KMS-11 (cell line): ENCODE results near the gene ADORA1.

Experiments used
- H2AFZ ChIP-seq: fragments of 200-600 bp; sonication (generic); 2 replicates; pipeline ENCODE4 v1.6.1; 2016; ENCODE audit warnings: antibody characterized with exemption, mixed run types, low read depth
- H3K27ac ChIP-seq: fragments of 200-600 bp; sonication (generic); 2 replicates; pipeline ENCODE4 v1.6.1; 2016; ENCODE audit warnings: mild to moderate bottlenecking, mixed run types
- H3K27me3 ChIP-seq: fragments of 200-600 bp; sonication (generic); 2 replicates; pipeline ENCODE4 v1.6.1; 2017; ENCODE audit warnings: mild to moderate bottlenecking, low read depth, mixed run types, moderate library complexity; ENCODE audit not compliant: insufficient read depth
- H3K36me3 ChIP-seq: fragments of 200-600 bp; sonication (generic); 2 replicates; pipeline ENCODE4 v1.6.1; 2017; ENCODE audit warnings: mild to moderate bottlenecking, mixed run types; ENCODE audit not compliant: insufficient read depth
- H3K4me1 ChIP-seq: fragments of 200-600 bp; sonication (generic); 2 replicates; pipeline ENCODE4 v1.6.1; 2016; ENCODE audit warnings: mild to moderate bottlenecking, low read depth, mixed run types; ENCODE audit not compliant: poor library complexity, severe bottlenecking
- H3K4me2 ChIP-seq: fragments of 200-600 bp; sonication (generic); 2 replicates; pipeline ENCODE4 v1.7.0; 2016; ENCODE audit warnings: mild to moderate bottlenecking, mixed run types
- H3K4me3 ChIP-seq: fragments of 200-600 bp; sonication (generic); IDR thresholded peaks from 2 replicates; pipeline ENCODE4 v1.6.1; 2017; ENCODE audit warnings: low read depth, low read length, mixed read lengths; ENCODE audit not compliant: insufficient read depth
- H3K79me2 ChIP-seq: fragments of 200-600 bp; sonication (generic); 2 replicates; pipeline ENCODE4 v1.6.1; 2016; ENCODE audit warnings: low read depth, mixed run types; ENCODE audit not compliant: insufficient read depth
- H3K9ac ChIP-seq: fragments of 200-600 bp; sonication (generic); 2 replicates; pipeline ENCODE4 v1.6.1; 2016; ENCODE audit warnings: mild to moderate bottlenecking, mixed run types
- H4K20me1 ChIP-seq: fragments of 200-600 bp; sonication (generic); 2 replicates; pipeline ENCODE4 v1.6.1; 2016; ENCODE audit warnings: mild to moderate bottlenecking, mixed run types; ENCODE audit not compliant: insufficient read depth
- TF ChIP-seq, protein P1 (sequence below): fragments of 200-600 bp; sonication (generic); conservative IDR thresholded peaks from 2 replicates; pipeline ENCODE4 v1.6.1; 2017; ENCODE audit warnings: low read depth, mild to moderate bottlenecking, antibody characterized with exemption, low read length, moderate library complexity, mixed read lengths

Gene ADORA1

DNA sequence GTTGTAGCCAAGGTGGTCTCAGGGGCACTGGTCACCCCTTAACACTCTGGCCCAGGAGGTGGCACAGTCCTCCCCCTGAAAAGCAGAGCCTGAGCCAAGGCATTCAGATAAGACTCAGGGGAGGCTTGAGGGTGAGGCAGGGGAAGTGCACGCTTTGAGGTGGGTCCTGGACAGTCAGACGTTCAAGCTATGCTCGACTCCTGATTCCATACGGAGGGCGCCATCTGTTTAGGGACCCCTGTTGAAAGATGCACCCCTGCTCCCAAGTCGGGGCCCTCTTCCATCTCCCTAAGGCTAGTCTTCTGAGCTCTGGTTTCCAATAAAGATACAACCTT is 71.9 kb downstream of the ADORA1 start:
- Histone ChIP-seq H3K79me2 (no peaks in the 10 kb centered on the region), H3K4me3 (no peak overlapping the region), H3K9ac (no peak overlapping the region), H2AFZ (no peak overlapping the region), H4K20me1 (no peaks in the 10 kb centered on the region), H3K27me3 (no peaks in the 10 kb centered on the region), H3K27ac (no peak overlapping the region), H3K36me3 (no peaks in the 10 kb centered on the region), H3K4me2 (no peak overlapping the region), H3K4me1 (no peaks in the 10 kb centered on the region)
- TF ChIP-seq, protein P1, sequence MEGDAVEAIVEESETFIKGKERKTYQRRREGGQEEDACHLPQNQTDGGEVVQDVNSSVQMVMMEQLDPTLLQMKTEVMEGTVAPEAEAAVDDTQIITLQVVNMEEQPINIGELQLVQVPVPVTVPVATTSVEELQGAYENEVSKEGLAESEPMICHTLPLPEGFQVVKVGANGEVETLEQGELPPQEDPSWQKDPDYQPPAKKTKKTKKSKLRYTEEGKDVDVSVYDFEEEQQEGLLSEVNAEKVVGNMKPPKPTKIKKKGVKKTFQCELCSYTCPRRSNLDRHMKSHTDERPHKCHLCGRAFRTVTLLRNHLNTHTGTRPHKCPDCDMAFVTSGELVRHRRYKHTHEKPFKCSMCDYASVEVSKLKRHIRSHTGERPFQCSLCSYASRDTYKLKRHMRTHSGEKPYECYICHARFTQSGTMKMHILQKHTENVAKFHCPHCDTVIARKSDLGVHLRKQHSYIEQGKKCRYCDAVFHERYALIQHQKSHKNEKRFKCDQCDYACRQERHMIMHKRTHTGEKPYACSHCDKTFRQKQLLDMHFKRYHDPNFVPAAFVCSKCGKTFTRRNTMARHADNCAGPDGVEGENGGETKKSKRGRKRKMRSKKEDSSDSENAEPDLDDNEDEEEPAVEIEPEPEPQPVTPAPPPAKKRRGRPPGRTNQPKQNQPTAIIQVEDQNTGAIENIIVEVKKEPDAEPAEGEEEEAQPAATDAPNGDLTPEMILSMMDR = no peak

DNA sequence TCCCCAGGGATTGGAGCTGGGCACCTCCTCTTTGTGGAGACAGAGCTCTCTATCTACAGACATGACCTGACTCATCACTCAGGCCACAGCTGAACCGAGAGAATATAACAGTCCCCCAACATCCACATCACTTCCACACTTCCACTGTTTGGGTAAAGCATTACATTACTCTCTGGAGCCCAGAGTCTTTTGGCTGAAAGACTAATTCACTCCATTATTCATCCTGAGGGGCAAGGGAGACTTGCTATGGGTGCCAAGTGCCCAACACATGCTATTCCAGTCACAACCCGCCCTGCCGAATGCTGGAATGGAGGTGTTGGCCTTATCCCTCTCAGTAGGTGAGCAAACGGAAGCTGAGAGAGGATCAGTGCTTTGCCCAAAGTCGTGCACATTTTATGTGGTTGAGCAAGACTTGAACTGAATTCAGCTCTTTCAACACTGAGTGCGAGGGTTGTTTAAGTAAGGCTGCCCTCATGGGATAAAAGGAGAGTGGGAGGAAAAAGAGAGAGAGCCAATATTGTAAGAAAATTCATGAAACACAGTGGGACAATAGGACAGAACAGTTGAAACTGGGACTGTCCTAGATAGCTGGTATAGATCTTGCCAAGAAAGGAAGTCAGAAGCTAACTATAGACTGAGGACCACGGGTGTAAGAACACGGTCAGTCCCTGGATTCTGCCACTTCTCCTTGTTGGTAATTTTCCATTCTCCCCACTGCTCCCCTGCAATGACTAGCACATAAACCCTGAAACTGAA is 72.5 kb downstream of the ADORA1 start:
- Histone ChIP-seq H3K36me3 (no peaks in the 10 kb centered on the region), H3K4me3 (no peak overlapping the region), H4K20me1 (no peaks in the 10 kb centered on the region), H3K4me2 (no peak overlapping the region), H3K27ac (no peak overlapping the region), H3K79me2 (no peaks in the 10 kb centered on the region), H3K4me1 (no peaks in the 10 kb centered on the region), H3K27me3 (no peaks in the 10 kb centered on the region), H2AFZ (no peak overlapping the region), H3K9ac (no peak overlapping the region)
- TF ChIP-seq, protein P1 = no peak

DNA sequence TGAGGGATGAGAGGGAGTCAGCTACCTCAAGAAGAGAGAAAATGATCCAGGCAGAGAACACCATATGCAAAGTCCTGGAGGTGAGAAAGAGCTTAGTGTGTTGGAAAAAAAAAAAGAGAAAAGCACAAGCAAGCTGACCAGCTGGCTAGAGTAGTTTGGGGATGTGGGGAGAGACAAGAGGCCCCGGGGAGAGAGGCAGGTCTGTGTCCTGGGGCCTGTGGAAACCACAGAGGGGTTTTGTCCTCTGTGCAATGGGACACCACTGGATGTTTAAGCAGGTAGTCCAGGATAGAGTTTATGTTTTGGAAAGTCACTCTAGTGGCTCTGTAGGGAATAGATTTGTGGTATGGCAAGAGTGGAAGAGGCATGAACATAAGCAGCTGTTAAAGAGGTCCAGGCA is 73.4 kb downstream of the ADORA1 start:
- no peak overlapping the region for H3K27ac ChIP-seq

DNA sequence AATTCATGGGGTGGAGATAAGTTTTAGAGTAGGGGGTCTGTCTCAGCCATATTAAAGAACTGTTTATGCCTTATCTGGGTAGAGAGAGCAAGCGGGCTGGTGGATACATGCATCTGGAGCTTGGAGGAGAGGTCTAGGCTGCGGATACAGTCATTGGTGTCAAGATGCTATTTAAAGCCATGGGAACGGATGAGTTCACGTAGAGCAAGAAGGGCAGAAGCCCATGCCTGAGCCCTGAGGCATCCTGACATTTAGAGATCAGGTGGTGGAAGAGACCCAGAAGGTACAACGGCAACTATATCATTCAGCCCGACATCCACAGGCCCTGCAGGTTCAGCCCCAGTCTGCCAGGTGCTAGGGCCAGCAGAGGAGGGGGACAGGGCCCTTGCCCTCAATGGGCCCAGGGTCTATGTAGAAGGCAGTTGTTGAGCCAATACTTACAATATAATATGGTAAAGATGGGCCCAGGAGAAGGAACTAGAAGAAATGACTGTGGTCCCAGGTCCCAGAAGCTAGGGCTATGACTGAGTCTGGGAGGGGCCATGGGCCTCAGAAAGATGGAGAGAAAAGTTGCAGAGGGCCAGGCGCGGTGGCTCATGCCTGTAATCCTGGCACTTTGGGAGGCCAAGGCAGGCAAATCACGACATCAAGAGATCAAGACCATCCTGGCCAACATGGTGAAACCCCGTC is 74.1 kb downstream of the ADORA1 start:
- H3K79me2 ChIP-seq = no peaks in the 10 kb centered on the region
- H3K27ac ChIP-seq = no peak overlapping the region
- no peaks in the 10 kb centered on the region for H3K4me1 ChIP-seq

More for the DNA sequence above, 73.4 kb downstream of the ADORA1 start:
- no peaks in the 10 kb centered on the region for H3K27me3 ChIP-seq
- no peak overlapping the region for H3K4me2 ChIP-seq
- H3K36me3 ChIP-seq = no peaks in the 10 kb centered on the region
- TF ChIP-seq, protein P1 = no peak
- no peak overlapping the region for H3K9ac ChIP-seq
- no peak overlapping the region for H3K4me3 ChIP-seq
- no peak overlapping the region for H2AFZ ChIP-seq
- no peaks in the 10 kb centered on the region for H3K4me1 ChIP-seq
- no peaks in the 10 kb centered on the region for H3K79me2 ChIP-seq
- no peaks in the 10 kb centered on the region for H4K20me1 ChIP-seq

More for the DNA sequence above, 74.1 kb downstream of the ADORA1 start:
- TF ChIP-seq, protein P1 = no peak
- Histone ChIP-seq H4K20me1 (no peaks in the 10 kb centered on the region), H3K9ac (no peak overlapping the region), H3K27me3 (no peaks in the 10 kb centered on the region), H3K4me2 (no peak overlapping the region), H3K36me3 (no peaks in the 10 kb centered on the region), H2AFZ (no peak overlapping the region), H3K4me3 (no peak overlapping the region)
